IPS-15b (cell line): ENCODE measurements around the gene ZFP91.

Source experiments
- H3K27me3 ChIP-seq: one replicate; pipeline ENCODE4 v1.6.1; 2013; ENCODE audit warnings: low read length; ENCODE audit not compliant: control insufficient read depth, insufficient read depth
- H3K36me3 ChIP-seq: one replicate; pipeline ENCODE4 v1.6.1; 2013; ENCODE audit warnings: low read length; ENCODE audit not compliant: control insufficient read depth, insufficient read depth
- H3K4me1 ChIP-seq: one replicate; pipeline ENCODE4 v1.6.1; 2013; ENCODE audit warnings: mild to moderate bottlenecking, low read length; ENCODE audit not compliant: control insufficient read depth, insufficient read depth
- H3K4me3 ChIP-seq: one replicate; pipeline ENCODE4 v1.5.1; 2013; ENCODE audit warnings: low read depth, low read length
- H3K9ac ChIP-seq: one replicate; pipeline ENCODE4 v1.6.1; 2013; ENCODE audit warnings: low read depth, mild to moderate bottlenecking, low read length
- H3K9me3 ChIP-seq: one replicate; pipeline ENCODE4 v1.6.1; 2013; ENCODE audit warnings: mild to moderate bottlenecking, low read length; ENCODE audit not compliant: control insufficient read depth, insufficient read depth

Gene ZFP91

DNA sequence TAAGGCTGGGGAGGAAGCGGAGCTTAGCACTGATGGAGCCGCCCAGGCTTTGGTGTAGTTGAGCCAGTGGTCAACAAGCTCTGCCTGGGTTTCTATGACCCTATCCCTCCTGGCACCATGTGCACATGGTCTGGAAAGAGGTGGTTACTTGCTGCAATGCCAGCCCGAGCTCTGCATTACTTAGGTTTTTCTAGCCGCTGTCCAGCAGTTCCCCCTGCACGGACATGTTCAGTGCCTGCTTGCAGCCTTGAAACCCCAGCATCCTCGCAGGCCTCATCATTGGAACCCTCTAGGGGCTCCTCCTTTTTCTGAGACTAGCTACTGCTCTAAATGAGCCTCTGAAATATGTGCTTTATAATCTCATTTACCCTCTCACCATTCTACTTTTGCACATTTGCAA is 60.2 kb downstream of the ZFP91 start:
- no peaks in the 10 kb centered on the region for H3K36me3 ChIP-seq
- no peaks in the 10 kb centered on the region for H3K9me3 ChIP-seq
- peaks cover 2% of the 10 kb centered on the region for H3K27me3 ChIP-seq

DNA sequence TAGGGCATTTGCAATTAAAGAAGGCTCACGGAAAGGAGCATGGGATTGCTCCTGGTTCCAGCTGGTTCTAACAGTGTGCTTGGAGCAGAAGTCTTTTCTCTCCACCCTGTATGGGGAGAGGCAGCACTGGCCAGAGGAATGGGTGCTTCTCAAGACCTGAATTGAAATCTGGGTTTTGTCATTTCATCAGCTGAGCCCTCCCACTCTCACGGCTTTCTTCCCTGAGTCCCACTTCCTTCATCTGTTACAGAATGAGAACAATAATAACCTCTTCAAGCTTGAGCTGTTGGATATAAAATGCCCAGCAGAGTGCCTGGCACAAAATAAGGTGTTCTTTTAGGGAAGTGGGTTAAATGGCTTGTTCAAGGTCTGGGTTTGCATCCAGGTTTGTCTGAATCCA is 60.8 kb downstream of the ZFP91 start:
- Histone ChIP-seq H3K9me3 (no peaks in the 10 kb centered on the region), H3K9ac (no peak overlapping the region), H3K4me3 (no peak overlapping the region), H3K27me3 (peaks cover 2% of the 10 kb centered on the region), H3K36me3 (no peaks in the 10 kb centered on the region), H3K4me1 (no peaks in the 10 kb centered on the region)

More for the DNA sequence above, 60.2 kb downstream of the ZFP91 start:
- Histone ChIP-seq H3K4me3 (no peak overlapping the region), H3K4me1 (no peaks in the 10 kb centered on the region), H3K9ac (no peak overlapping the region)

DNA sequence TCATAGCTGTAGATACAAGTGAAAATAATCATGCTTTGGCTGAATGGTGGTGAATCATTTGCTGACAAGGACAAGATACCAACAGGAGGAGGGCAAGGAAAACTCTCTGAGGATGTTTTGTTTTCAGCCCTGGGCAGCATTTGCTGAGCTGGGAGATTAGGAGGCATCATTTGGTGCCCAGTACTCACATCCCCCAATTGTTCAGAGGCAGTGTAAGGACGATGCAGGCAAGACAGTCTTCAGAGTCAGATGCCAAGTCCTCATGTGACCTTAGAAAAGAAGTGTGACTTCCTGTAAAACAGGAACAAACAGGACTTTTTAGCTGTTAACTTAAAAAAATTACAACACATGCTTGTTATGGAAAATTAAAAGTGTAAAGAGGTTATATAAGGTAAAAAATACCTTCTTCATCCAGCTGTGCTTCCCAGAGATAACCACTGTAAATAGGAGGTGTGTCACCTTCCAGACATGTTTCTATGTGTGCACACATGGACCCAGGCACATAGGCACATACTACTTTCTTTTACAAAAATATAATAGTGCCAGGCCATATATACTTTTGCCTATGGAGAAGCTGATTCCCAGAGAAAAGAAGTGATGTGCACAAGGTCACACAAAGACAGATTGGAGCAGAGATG is 61.6 kb downstream of the ZFP91 start:
- no peaks in the 10 kb centered on the region for H3K9me3 ChIP-seq
- H3K27me3 ChIP-seq = peaks cover 2% of the 10 kb centered on the region
- H3K4me1 ChIP-seq = no peaks in the 10 kb centered on the region
- H3K4me3 ChIP-seq = no peak overlapping the region
- H3K9ac ChIP-seq = no peak overlapping the region
- no peaks in the 10 kb centered on the region for H3K36me3 ChIP-seq

DNA sequence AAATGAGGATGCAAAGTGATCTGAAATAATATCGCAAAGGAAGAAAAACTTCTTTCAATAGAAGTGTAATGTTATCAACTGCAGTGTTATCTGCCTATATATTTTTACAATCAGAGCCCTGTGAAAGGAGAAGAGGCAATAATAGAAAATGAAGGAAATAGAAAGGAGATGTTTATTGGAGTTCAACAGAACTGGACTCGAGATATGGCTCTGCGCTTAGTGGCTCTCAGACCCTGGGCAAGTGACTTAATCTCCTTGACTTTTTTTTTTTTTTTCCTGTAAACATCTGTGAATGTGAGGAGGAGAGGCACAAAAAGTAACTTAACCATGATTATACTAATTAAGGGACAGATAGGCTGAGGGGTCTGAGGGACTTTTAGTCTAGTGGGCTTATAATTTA is 62.5 kb downstream of the ZFP91 start:
- Histone ChIP-seq H3K36me3 (no peaks in the 10 kb centered on the region), H3K9ac (no peak overlapping the region), H3K9me3 (no peaks in the 10 kb centered on the region), H3K4me3 (no peak overlapping the region), H3K4me1 (no peaks in the 10 kb centered on the region), H3K27me3 (peaks cover 2% of the 10 kb centered on the region)

DNA sequence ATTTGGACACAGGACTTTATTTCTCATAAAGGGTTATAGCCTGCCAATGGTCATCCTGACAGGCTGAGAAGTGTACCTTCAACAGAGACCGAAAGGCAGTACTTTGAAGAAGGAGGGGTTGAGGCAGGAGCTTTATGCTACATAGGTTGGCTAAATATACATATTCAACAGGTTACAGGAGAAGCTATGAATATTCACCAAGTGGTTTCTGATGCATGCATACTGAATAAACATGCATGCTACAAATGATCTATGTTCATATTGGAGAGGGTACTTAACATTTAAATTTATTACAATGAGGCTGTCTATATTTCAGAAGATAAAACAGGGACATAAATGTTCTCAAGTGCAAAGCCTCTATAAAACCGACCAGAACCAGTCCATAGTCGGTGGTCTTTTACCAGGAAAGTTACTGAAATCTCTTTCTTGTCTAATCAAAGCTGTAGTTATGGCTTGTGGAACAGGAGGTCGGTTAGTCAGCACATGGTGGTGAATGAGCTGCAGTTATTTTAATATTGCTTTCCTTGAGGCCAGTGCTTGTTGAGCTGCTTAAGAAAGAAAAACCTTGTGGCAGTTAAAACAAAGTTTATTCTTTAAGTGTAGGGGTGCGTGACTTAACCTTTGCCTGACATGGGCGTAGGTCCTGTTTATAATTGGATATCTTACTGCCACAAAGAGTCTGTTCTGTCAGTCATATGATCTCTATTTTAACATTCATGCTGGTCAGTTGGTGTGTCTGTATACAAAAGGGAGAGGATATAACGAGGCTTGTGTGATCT is 63.1 kb downstream of the ZFP91 start:
- H3K4me1 ChIP-seq = no peaks in the 10 kb centered on the region
- H3K36me3 ChIP-seq = no peaks in the 10 kb centered on the region
- peaks cover 2% of the 10 kb centered on the region for H3K27me3 ChIP-seq
- H3K4me3 ChIP-seq = no peak overlapping the region
- no peak overlapping the region for H3K9ac ChIP-seq
- no peaks in the 10 kb centered on the region for H3K9me3 ChIP-seq

DNA sequence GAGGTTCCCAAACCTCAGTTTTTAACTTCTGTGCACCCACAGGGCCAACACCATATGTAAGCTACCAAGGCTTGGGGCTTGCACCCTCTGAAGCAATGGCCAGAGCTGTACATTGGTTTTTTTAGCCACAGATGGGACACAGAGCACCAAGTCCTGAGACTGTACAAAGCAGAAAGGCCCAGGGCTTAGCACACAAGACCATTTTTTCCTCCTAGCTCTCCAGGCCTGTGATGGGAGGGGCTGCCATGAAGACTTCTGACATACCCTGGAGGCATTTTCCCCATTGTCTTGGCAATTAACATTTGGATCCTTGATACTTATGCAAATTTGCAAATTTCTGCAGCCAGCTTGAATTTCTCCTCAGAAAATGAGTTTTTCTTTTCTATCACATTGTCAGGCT is 67.0 kb downstream of the ZFP91 start:
- no peaks in the 10 kb centered on the region for H3K36me3 ChIP-seq

DNA sequence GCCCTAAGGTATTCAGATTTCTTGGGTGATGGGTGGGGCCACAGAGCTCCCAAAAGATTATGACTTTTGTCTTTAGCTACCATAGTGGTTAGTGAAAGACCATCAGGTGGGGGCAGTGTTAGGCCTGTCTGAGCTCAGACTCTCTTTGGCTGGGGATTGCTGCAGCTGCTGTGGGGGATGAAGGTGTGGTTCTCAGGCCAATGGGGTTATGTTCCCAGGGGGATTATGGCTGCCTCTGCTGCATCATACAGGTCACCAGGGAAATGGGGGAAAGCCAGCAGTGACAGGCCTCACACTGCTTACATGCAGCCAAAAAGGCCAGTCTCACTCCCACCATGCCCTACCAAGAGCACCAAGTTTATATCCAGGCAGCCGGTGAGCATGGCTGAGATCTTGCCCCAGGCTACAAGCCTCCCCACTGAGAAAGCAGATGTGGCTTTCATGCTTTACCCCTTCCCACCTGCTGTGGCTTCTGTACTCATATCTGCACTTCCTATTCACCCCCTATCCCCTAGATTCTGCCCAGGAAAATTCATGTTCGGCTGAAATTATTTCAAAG is 68.4 kb downstream of the ZFP91 start:
- Histone ChIP-seq H3K9ac (no peak overlapping the region), H3K4me1 (peaks cover 3% of the 10 kb centered on the region), H3K36me3 (no peaks in the 10 kb centered on the region), H3K4me3 (no peak overlapping the region), H3K27me3 (no peaks in the 10 kb centered on the region), H3K9me3 (no peaks in the 10 kb centered on the region)

More for the DNA sequence above, 67.0 kb downstream of the ZFP91 start:
- H3K4me1 ChIP-seq = no peaks in the 10 kb centered on the region
- H3K4me3 ChIP-seq = no peak overlapping the region
- H3K9me3 ChIP-seq = no peaks in the 10 kb centered on the region
- H3K9ac ChIP-seq = no peak overlapping the region
- H3K27me3 ChIP-seq = no peaks in the 10 kb centered on the region

DNA sequence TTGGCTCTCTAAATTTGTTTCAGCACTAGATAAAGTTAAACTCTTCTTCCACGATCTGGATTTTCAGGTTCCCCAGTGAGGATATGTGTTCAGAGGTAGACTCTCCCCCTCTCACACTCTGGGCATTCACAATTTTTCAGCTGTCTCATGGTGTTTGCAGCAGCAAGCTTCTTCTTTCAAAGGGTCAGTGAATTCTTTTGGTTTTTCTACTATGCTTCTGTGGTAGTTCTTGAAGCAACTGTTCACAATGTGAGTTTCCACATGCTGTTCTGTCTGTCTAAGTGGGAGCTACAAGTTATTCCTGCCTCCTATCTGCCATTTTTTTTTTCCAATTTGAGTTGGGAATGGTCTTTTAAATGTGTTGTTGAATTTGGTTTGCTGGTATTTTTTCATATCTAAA is 69.0 kb downstream of the ZFP91 start:
- no peaks in the 10 kb centered on the region for H3K9me3 ChIP-seq
- H3K9ac ChIP-seq = no peak overlapping the region
- no peaks in the 10 kb centered on the region for H3K27me3 ChIP-seq
- no peak overlapping the region for H3K4me3 ChIP-seq
- no peaks in the 10 kb centered on the region for H3K36me3 ChIP-seq
- peaks cover 8% of the 10 kb centered on the region for H3K4me1 ChIP-seq

DNA sequence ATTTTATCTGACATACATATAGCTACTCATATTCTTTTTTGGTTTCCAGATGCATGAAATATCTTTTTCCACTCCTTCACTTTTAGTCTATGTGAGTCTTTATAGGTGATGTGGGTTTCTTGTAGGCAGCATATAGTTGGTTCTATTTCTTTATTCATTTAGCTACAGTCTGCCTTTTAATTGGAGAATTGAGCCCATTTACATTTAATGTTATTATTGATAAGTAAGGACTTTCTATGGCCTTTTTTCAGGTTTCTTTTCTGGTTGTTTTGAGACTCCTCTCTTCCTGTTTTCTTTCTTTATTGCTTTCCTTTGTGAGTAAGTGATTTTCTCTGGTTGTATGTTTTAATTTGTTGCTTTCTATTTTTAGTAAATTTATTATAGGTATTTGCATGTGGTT is 70.8 kb downstream of the ZFP91 start:
- H3K9ac ChIP-seq = no peak overlapping the region
- H3K4me3 ChIP-seq = no peak overlapping the region
- H3K36me3 ChIP-seq = no peaks in the 10 kb centered on the region
- H3K9me3 ChIP-seq = no peaks in the 10 kb centered on the region
- peaks cover 8% of the 10 kb centered on the region for H3K4me1 ChIP-seq
- H3K27me3 ChIP-seq = peaks cover 1% of the 10 kb centered on the region

DNA sequence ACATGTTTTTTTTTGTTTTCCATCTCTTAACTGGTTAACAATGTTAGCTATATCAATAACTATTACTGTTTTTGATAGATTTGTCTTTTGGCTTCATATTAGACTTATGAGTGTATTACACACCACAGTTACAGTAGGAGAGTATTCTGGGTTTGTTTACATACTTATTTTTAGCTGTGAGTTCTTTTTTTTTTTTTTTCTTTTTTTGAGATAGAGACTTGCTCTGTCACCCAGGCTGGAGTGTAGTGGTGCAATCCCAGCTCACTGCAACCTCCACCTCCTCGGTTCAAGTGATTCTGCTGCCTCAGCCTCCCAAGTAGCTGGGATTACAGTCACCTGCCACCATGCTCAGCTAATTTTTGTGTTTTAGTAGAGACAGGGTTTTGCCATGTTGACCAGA is 71.6 kb downstream of the ZFP91 start:
- H3K36me3 ChIP-seq = no peaks in the 10 kb centered on the region
- peaks cover 8% of the 10 kb centered on the region for H3K4me1 ChIP-seq
- no peak overlapping the region for H3K9ac ChIP-seq
- H3K27me3 ChIP-seq = peaks cover 5% of the 10 kb centered on the region
- H3K4me3 ChIP-seq = no peak overlapping the region
- no peaks in the 10 kb centered on the region for H3K9me3 ChIP-seq

DNA sequence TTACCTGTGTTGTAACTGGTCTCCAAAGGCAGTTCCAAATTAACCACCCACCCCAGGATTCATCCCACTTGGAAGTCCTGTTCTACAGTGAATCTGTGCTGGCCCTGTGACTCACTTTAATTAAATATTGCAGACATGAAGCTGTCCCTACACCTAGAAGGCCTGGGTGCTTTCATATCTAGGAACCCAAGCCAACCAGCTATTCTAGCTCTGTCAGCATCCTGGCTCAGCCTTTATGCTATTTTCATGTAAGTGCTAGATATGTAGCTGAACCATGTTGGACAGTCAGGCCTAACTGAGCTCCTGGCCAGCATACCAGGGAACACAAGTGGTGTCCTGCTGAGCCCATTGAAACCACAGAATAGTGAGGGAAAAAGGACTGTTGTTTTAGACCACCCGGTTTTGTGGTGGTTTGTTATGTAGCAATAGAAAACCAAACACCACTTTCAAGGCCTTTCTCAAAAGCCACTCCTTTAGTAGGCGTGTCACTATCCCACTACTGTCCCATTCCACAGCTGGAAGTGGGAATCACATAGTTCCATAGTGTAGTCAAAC is 73.9 kb downstream of the ZFP91 start:
- peaks cover 5% of the 10 kb centered on the region for H3K27me3 ChIP-seq
- H3K9me3 ChIP-seq = no peaks in the 10 kb centered on the region
- H3K4me1 ChIP-seq = peaks cover 8% of the 10 kb centered on the region
- no peak overlapping the region for H3K4me3 ChIP-seq
- no peaks in the 10 kb centered on the region for H3K36me3 ChIP-seq
- no peak overlapping the region for H3K9ac ChIP-seq
